GM18502 (cell line): Measurements from ENCODE around the gene PKP3.
"Not testable (repeated sequence)": the region's sequence is repeated elsewhere in the genome, so short reads cannot be mapped to it uniquely, and the experiment has no call there.

Experiments used
- ATAC-seq: cut with Tn5 transposase; IDR thresholded peaks from one replicate; pipeline ENCODE4 v1.9.1; 2021; ENCODE audit warnings: mild to moderate bottlenecking; ENCODE audit not compliant: unreplicated experiment, poor library complexity

The PKP3 gene

DNA sequence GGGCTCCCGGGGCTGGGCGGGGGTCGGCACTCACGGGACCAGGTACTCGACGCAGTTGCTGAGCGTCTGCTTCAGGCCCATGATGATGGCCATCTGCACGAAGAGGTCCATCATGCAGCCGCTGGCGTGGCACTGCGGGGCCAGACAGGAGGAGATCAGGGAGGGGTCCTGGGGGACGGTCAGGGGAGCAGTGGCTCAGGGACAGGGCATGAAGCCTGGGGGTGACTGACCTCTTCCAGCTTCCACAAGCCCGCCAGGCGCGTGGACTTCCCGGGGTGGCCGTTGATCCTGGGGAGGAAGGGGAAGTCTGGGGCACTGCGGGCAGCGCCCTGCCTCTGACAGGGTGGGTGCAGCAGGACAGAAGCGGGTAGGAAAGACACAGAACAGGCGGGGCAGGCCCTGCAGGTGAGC is 26.9 kb downstream of the PKP3 start:
- no peak for ATAC-seq

- ATAC-seq: no peak
These were observed 28.2 kb downstream of the PKP3 start for GRCh38 chr11:422249-422656.

- ATAC-seq: no peak
These were observed 30.2 kb downstream of the PKP3 start for GRCh38 chr11:424232-424631.

DNA sequence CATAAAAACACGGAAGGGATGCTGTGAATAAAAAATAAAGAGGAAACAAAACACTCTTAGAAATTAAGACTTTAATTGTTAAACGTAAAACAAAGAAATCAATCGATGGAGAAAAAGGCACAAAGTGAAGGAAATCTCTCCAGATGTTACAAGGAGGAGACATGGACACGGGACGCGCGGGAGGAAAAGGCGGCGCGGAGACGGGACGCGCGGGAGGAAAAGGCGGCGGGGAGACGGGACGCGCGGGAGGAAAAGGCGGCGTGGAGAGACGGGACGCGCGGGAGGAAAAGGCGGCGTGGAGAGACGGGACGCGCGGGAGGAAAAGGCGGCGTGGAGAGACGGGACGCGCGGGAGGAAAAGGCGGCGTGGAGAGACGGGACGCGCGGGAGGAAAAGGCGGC is 30.8 kb downstream of the PKP3 start:
- ATAC-seq: not testable (repeated sequence)

GRCh38 chr11:425301-425700 is 31.3 kb downstream of the PKP3 start:
- ATAC-seq: no peak

- ATAC-seq: no peak
These were observed 32.8 kb downstream of the PKP3 start for GRCh38 chr11:426851-427250.

DNA sequence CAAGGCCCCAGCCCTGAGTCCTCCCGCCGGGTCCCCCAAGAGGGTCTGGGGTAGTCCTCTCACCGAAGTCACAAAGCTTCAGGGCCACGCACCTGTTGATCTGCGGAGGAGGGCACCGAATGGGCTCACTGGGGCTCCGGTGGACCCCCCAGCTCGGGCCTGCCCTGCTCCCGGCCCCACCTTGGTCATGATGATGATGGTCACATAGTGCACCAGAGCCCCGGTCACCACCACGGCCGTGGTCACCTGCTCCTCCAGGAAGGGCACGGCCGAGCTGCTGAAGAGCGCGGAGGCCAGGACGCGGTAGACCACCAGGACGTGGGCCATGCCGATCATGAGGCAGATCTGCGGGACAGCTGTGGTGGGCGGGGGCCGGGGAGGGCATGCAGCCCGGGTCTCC is 34.3 kb downstream of the PKP3 start:
- ATAC-seq: no peak

DNA sequence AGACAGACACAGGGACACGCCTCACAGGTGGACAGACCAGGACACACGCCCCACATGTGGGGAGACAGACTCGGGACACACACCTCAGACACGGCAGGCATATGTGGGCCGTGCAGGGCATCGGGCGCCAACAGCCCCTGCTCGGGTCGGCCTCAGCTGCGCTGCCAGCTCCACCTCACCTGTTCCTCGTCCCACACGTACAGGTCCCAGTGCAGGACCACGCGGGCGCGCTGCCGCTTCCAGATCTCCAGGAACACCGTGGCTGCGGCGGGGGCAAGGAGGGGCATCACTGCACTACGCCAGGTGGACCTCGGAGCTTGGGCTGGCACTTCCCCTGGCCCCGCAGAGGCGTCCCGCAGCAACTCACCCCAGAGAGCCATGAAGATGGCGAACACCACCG is 35.4 kb downstream of the PKP3 start:
- no peak for ATAC-seq

DNA sequence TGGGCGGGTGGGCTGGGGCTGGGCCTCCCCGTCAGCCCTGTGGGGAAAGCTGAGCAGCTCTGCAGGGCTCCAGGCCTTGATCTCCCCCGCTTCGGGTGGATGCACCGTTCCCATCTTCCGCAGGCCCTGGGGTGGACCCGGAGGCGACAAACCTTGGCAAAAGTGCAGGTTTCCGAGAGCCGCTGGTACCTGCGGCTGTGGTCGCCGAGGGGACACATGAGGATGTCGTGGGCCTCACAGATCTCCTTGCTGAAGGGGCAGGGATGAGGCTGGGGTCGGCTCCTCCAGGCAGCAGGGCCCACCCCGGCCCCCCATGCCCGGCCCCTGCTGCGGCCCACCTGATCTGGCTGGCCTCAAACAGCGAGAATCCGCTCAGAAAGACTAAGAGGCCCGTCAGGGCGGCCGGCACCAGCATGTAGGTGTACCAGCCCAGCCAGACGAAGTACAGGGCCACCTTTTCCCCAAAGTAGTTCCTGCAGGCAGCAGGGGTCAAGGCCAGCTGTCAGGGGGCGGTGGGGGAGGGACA is 36.0 kb downstream of the PKP3 start:
- ATAC-seq: no peak

DNA sequence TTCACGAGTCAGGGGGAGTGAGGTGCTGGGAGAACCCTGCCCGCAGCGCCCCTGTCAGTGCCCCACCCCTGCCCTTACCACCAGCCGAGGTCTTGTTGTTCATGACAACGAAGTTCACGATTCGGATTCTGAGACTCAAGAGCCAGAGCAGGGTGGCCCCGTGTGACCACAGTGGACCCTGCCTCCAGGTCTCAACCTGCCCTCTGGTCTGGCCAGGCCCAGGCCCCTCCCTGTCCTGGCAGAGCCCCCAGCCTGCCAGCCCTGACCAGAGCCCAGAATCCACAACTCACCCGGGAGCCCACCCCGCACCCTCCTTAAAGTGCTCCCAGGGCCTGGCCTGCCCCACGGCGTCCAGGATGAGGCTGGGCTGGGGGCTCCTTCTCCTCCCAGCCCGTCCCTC is 37.9 kb downstream of the PKP3 start:
- ATAC-seq: no peak

DNA sequence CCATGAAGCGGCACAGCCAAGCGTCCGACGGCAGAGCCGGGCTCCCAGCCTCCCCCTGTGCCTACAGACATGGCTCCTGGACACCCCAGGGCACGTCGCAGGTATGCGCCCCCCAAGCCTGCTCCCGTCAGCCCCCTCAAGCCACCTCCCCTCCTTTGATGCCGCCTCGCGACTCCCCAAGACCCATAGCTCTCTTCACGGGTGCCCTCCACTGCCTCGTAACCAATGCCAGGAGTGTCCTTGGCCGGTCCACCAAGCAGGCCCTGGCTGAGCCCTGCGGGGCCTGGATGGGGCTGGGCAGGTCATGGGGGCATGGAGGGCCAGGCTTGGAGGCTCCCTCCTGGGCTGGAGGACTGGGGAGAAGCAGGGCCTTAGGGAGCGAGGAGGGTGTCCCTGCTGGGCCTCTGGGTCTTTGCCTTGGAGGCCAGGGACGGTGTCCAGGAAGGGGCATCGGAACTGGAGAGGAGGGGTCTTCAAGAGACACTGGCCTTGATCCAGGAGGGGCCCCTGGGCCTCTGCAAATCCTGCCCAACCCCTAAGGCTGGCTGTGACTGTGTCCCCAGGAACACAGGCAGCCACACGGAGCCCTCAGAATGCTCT is 38.6 kb downstream of the PKP3 start:
- ATAC-seq: no peak

- ATAC-seq: no peak
These were observed 39.1 kb downstream of the PKP3 start for GRCh38 chr11:433111-433510.

GRCh38 chr11:433641-434040 is 39.6 kb downstream of the PKP3 start:
- no peak for ATAC-seq

GRCh38 chr11:434496-434895 is 40.5 kb downstream of the PKP3 start:
- ATAC-seq: no peak

- ATAC-seq: not testable (repeated sequence)
These were observed 41.2 kb downstream of the PKP3 start for GRCh38 chr11:434999-435740.

GRCh38 chr11:437228-437870 is 43.3 kb downstream of the PKP3 start:
- no peak for ATAC-seq

GRCh38 chr11:438101-438844 is 44.3 kb downstream of the PKP3 start:
- no peak for ATAC-seq

GRCh38 chr11:439315-440064 is 45.5 kb downstream of the PKP3 start:
- ATAC-seq: no peak

DNA sequence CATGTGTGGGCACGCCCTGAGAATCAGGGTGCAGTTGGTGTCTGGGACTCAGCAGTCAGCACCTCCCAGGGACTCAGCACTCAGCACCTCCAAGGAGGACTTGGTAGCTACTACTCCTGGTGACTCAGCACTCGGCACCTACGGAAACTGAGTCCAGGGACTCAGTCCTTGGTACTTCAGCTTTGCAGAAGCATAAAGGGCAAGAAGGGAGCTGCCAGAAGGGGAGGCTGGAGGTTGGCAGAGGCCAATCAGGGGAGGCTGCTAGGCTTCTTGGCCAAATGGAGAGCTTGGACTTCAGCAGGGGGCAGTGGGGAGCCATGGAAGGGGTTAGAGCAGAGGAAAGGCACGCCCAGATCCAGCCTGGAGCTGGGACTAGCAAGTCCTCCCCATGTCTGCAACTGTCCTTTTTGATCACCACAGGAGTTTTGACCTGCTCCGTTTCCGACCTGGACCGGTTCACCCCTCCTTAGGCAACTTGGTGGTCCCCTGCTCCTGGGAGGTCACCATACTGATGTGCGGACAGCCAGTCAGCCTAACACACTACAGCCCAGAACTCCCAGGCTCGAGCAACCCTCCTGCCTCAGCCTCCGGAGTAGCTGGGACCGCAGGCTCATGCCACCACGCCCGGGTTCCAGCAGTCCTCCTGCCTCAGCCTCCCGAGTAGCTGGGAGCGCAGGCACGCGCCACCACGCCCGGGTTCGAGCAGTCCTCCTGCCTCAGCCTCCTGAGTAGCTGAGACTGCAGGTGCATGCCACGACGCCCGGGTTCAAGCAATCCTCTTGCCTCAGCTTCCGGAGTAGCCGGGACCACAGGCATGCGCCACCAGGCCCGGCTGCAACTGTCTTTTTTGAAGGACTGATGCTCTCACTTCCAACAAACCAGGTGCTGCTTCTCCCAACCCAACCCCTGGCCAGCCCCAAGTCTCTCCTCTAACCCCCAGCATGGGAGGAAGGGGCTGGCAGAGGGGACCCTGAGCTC is 46.3 kb downstream of the PKP3 start:
- no peak for ATAC-seq
